H1 (cell line): ENCODE measurements around the gene PLPPR2. TPM values are rescaled to one million over a fixed set of nuclear protein-coding genes. Genes with fewer than 3 reads are reported as not detected.

Source experiments
- CTCF ChIA-PET: fragments of 300-600 bp; sonication (Branson Sonifier 250); formaldehyde crosslinking; loops from one replicate; lab custom pipeline; 2021; ENCODE audit not compliant: partially characterized antibody; lab: Charles Lee
- POLR2A ChIA-PET: fragments of 300-600 bp; sonication (Branson Sonifier 250); formaldehyde crosslinking; loops from one replicate; lab custom pipeline; 2021; ENCODE audit warnings: inconsistent platforms; ENCODE audit not compliant: partially characterized antibody; lab: Charles Lee
- DNase-seq, 2 experiments: peaks; one replicate each; pipeline versions ENCODE4 v3.0.0 to v3.0.0-alpha.2; 2010 to 2022; ENCODE audit warnings: low spot score in 2 of 2, low read depth in 1 of 2, mixed read lengths in 1 of 2
- FAIRE-seq: peaks from 2 replicates; lab custom pipeline; 2011; peaks lifted over from hg19 to GRCh38; lab: Jason Lieb, UNC
- H2AFZ ChIP-seq: 2 replicates; pipeline ENCODE4 v1.8.1; 2012; ENCODE audit warnings: low read length, inconsistent platforms
- H2AK5ac ChIP-seq: 2 replicates; pipeline ENCODE4 v1.6.1; 2013; ENCODE audit warnings: low read depth, low read length
- H2BK120ac ChIP-seq: replicated peaks from 2 replicates; pipeline ENCODE3; 2013; ENCODE audit warnings: low read depth, low read length, inconsistent platforms
- H2BK12ac ChIP-seq: 2 replicates; pipeline ENCODE4 v1.6.1; 2013; ENCODE audit warnings: low read depth, low read length
- H2BK15ac ChIP-seq: 2 replicates; pipeline ENCODE4 v1.6.1; 2013; ENCODE audit warnings: low read length
- H2BK20ac ChIP-seq: 2 replicates; pipeline ENCODE4 v1.6.1; 2013; ENCODE audit warnings: low read length
- H2BK5ac ChIP-seq: 2 replicates; pipeline ENCODE4 v1.6.1; 2013; ENCODE audit warnings: low read depth, low read length
- H3K14ac ChIP-seq: 2 replicates; pipeline ENCODE4 v1.6.1; 2013; ENCODE audit warnings: inconsistent platforms; ENCODE audit not compliant: insufficient read length
- H3K18ac ChIP-seq: 2 replicates; pipeline ENCODE4 v1.6.1; 2013; ENCODE audit warnings: low read length; ENCODE audit errors: extremely low read depth
- H3K23ac ChIP-seq: 2 replicates; pipeline ENCODE4 v1.6.1; 2013; ENCODE audit warnings: inconsistent platforms; ENCODE audit not compliant: insufficient read length
- H3K23me2 ChIP-seq: 2 replicates; pipeline ENCODE4 v1.6.1; 2013; ENCODE audit warnings: low read depth, low read length
- H3K27ac ChIP-seq: 2 replicates; pipeline ENCODE4 v1.6.1; 2011; ENCODE audit warnings: low read depth, low read length, inconsistent platforms
- H3K27me3 ChIP-seq, 4 experiments: replicated peaks in 1 of 4; 1 replicate in 1 of 4; 2 replicates in 3 of 4; pipeline versions ENCODE4 v1.6.1 to v1.8.1; 2011 to 2013; ENCODE audit warnings: low read length in 3 of 4, mild to moderate bottlenecking in 3 of 4, inconsistent platforms in 2 of 4, mixed read lengths in 2 of 4, moderate library complexity in 1 of 4; ENCODE audit not compliant: control insufficient read depth in 3 of 4, insufficient read depth in 3 of 4; ENCODE audit errors: extremely low read depth in 1 of 4
- H3K36me3 ChIP-seq, 4 experiments: 2 replicates each; pipeline versions ENCODE4 v1.6.1 to v1.8.1; 2011 to 2013; ENCODE audit warnings: mild to moderate bottlenecking in 4 of 4, low read length in 3 of 4, moderate library complexity in 2 of 4, control low read depth in 1 of 4, inconsistent platforms in 1 of 4; ENCODE audit not compliant: insufficient read depth in 4 of 4, control insufficient read depth in 2 of 4
- H3K4ac ChIP-seq: replicated peaks from 2 replicates; pipeline ENCODE3; 2013; ENCODE audit warnings: low read length, low read depth, mixed read lengths, inconsistent platforms; ENCODE audit not compliant: insufficient read length
- H3K4me1 ChIP-seq, 4 experiments: replicated peaks in 1 of 4; 1 replicate in 1 of 4; 2 replicates in 3 of 4; pipeline versions ENCODE4 v1.6.1 to v1.8.1; 2011 to 2013; ENCODE audit warnings: low read length in 3 of 4, inconsistent platforms in 2 of 4, mixed read lengths in 1 of 4; ENCODE audit not compliant: insufficient read depth in 4 of 4, control insufficient read depth in 3 of 4
- H3K4me2 ChIP-seq, 2 experiments: 2 replicates each; pipeline versions ENCODE4 v1.6.1 to v1.8.1; 2011 to 2013; ENCODE audit warnings: low read depth in 2 of 2, low read length in 2 of 2, control low read depth in 1 of 2, inconsistent platforms in 1 of 2, mild to moderate bottlenecking in 1 of 2; ENCODE audit not compliant: insufficient read depth in 1 of 2
- H3K4me3 ChIP-seq, 4 experiments: fragments of 200-600, 300-600 bp in 1 of 4; sonication (generic), shearing (Covaris generic), sonication (Bioruptor Twin) in 1 of 4; 2 replicates each; pipeline versions ENCODE4 v1.5.1 to v1.8.1; 2011 to 2016; ENCODE audit warnings: low read length in 4 of 4, low read depth in 3 of 4, control low read depth in 2 of 4, inconsistent platforms in 2 of 4, mild to moderate bottlenecking in 2 of 4, mixed read lengths in 1 of 4, moderate library complexity in 1 of 4; ENCODE audit not compliant: insufficient read depth in 2 of 4; ENCODE audit errors: extremely low read depth in 1 of 4
- H3K56ac ChIP-seq: replicated peaks from 2 replicates; pipeline ENCODE3; 2013; ENCODE audit warnings: low read depth, mild to moderate bottlenecking, mixed read lengths, low read length, inconsistent platforms; ENCODE audit not compliant: insufficient read length
- H3K79me1 ChIP-seq: 2 replicates; pipeline ENCODE4 v1.6.1; 2013; ENCODE audit warnings: low read depth, low read length, control low read depth
- H3K79me2 ChIP-seq, 2 experiments: 2 replicates each; pipeline versions ENCODE4 v1.6.1 to v1.8.1; 2012 to 2013; ENCODE audit warnings: low read length in 2 of 2, mild to moderate bottlenecking in 2 of 2, inconsistent platforms in 1 of 2; ENCODE audit not compliant: insufficient read depth in 2 of 2, control insufficient read depth in 1 of 2
- H3K9ac ChIP-seq, 4 experiments: replicated peaks in 1 of 4; 1 replicate in 1 of 4; 2 replicates in 3 of 4; pipeline versions ENCODE4 v1.6.1 to v1.8.1; 2011 to 2013; ENCODE audit warnings: low read depth in 3 of 4, low read length in 3 of 4, control low read depth in 2 of 4, mild to moderate bottlenecking in 2 of 4, moderate library complexity in 2 of 4, inconsistent platforms in 1 of 4; ENCODE audit errors: extremely low read depth in 1 of 4
- H3K9me3 ChIP-seq, 2 experiments: 2 replicates each; pipeline versions ENCODE4 v1.6.1 to v1.8.1; 2012 to 2013; ENCODE audit warnings: mild to moderate bottlenecking in 2 of 2, moderate library complexity in 2 of 2, control low read depth in 1 of 2, inconsistent platforms in 1 of 2, low read depth in 1 of 2, low read length in 1 of 2, mixed read lengths in 1 of 2; ENCODE audit not compliant: insufficient read depth in 2 of 2
- H4K20me1 ChIP-seq, 2 experiments: replicated peaks in 1 of 2; 2 replicates each; pipeline versions ENCODE3 to v1.8.1; 2011 to 2013; ENCODE audit warnings: inconsistent platforms in 2 of 2, low read length in 2 of 2, mild to moderate bottlenecking in 1 of 2; ENCODE audit not compliant: insufficient read depth in 2 of 2, control insufficient read depth in 1 of 2
- H4K5ac ChIP-seq: 2 replicates; pipeline ENCODE4 v1.6.1; 2013; ENCODE audit warnings: low read length, low read depth, mixed read lengths, inconsistent platforms; ENCODE audit not compliant: insufficient read length
- H4K8ac ChIP-seq: 2 replicates; pipeline ENCODE4 v1.8.0; 2013; ENCODE audit warnings: mild to moderate bottlenecking, moderate library complexity, low read length, inconsistent platforms; ENCODE audit not compliant: insufficient read depth; ENCODE audit errors: extremely low read depth
- H4K91ac ChIP-seq: replicated peaks from 2 replicates; pipeline ENCODE3; 2013; ENCODE audit warnings: low read length, mixed read lengths, inconsistent platforms; ENCODE audit not compliant: insufficient read length
- GABPA ChIP-seq: IDR thresholded peaks from 2 replicates; pipeline ENCODE4 v1.6.1; 2011; ENCODE audit warnings: mild to moderate bottlenecking, low read length, moderate library complexity, borderline replicate concordance; ENCODE audit not compliant: insufficient read depth
- SP1 ChIP-seq: IDR thresholded peaks from 2 replicates; pipeline ENCODE4 v1.6.1; 2011; ENCODE audit warnings: low read depth, low read length
- WGBS, 2 experiments: shearing (Covaris generic) in 1 of 2; methylation state at CpG; one replicate each; pipeline versions ENCODE4 v1.1.6 to v1.1.7; 2013 to 2015; ENCODE audit warnings: low lambda C conversion rate in 2 of 2, mixed read lengths in 2 of 2, inconsistent platforms in 1 of 2, low coverage in 1 of 2, missing lambda C conversion rate in 1 of 2; ENCODE audit not compliant: insufficient replicate concordance in 2 of 2, insufficient coverage in 1 of 2, insufficient read length in 1 of 2; ENCODE audit errors: extremely low coverage in 1 of 2, missing lambda C conversion rate in 1 of 2; 5-methylcytosine and 5-hydroxymethylcytosine counted together
- polyA plus RNA-seq, 7 experiments: library from polyadenylated mRNA; depleted of rRNA in 3 of 7; stranded (reverse) in 5 of 7; unstranded in 2 of 7; fragments of >200 nt in 5 of 7; fragments of 200-250 nt in 2 of 7; gene quantifications; 1 replicate in 5 of 7; 2 replicates in 1 of 7; 4 replicates in 1 of 7; pipeline versions ENCODE4 v1.2.1 to v1.2.3, GENCODE V29; 2011 to 2013; ENCODE audit warnings: missing spikeins in 2 of 7, mixed read lengths in 2 of 7
- total RNA-seq: library from RNA; stranded (reverse); fragmentation: NEBNext Ultra II Directional; extraction: Animal tissue kit (Norgen Biotek cat#: 25700); gene quantifications from 2 replicates; pipeline ENCODE4 v1.2.1, GENCODE V29; 2021

Gene PLPPR2
- total and polyA plus RNA-seq, 2 of the 8 experiments (the other 6 are each of a cell fraction or from before 2014, with no cell fraction given) = 7.2 to 11.7 TPM

DNA sequence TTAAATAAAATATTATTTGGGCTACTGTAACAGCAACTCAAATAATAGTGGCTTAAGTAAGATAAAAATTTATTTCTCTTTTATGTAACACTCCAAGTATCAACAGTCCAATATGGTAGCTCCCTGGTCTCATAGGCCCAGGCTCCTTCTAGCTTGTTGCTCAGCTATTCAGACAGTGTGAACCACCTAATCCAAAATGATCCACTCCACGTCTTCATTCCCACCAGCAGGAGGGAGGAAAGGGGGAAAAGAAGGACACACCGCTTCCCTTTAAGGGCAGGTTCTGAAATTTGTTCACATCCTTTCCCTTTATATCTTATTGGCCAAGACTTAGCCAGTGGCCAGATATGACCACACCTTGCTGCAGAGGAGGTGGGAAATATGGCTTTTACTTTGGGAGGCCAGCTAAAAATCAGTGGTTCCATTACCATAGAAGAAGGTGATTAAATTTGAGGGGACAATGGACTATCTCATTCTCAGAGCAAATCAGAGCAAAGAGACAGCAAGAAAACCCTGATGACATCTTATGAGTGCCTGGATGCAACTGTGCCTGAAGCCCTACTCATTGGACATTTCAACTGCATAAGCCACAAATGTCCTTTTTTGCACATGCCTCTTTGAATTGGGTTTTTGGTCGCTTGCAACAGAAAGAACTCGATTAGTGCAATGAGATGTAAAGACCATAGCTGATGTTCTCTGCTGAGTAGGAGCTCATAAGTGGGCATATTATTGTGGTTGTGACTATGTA, 35.9 kb downstream of the PLPPR2 start:
- no peak overlapping the region for H2BK120ac ChIP-seq
- no peak overlapping the region for H2BK12ac ChIP-seq
- POLR2A ChIA-PET = interaction anchor here (0.8 to 2.9 kb wide), 9 partner anchors 8 to 27 kb away, joined by 3 to 12 read pairs (median 5); partner anchors contain the start of gene SWSAP1
- H3K27me3 ChIP-seq = no peaks in the 10 kb centered on the region
- TF ChIP-seq GABPA (no peak), SP1 (0 out of 2 replicates have a peak, but pooled peaks have one; percentile 51)
- H2AFZ ChIP-seq = no peak overlapping the region
- H3K23ac ChIP-seq = no peak overlapping the region
- H3K79me2 ChIP-seq = no peaks in the 10 kb centered on the region
- H3K79me1 ChIP-seq = no peaks in the 10 kb centered on the region
- H2BK5ac ChIP-seq = no peak overlapping the region
- no peak overlapping the region for H3K56ac ChIP-seq
- H2BK20ac ChIP-seq = no peak overlapping the region
- no peak overlapping the region for H3K14ac ChIP-seq
- H3K18ac ChIP-seq = no peak overlapping the region
- no peak overlapping the region for H3K4me2 ChIP-seq
- H3K4me1 ChIP-seq = peaks cover 0 to 2% (median 0%) of the 10 kb centered on the region in 4 experiments; a peak in 1 of 7 replicates
- H4K5ac ChIP-seq = no peak overlapping the region
- H4K8ac ChIP-seq = no peak overlapping the region
- DNase-seq (no peak), FAIRE-seq (no peak)
- H3K27ac ChIP-seq = no peak overlapping the region
- no peaks in the 10 kb centered on the region; a peak in 4 of 8 replicates for H3K36me3 ChIP-seq
- H4K91ac ChIP-seq = no peak overlapping the region
- H3K9me3 ChIP-seq = peaks cover 0 to 3% of the 10 kb centered on the region in 2 experiments; a peak in 2 of 4 replicates
- no peak overlapping the region for H3K4ac ChIP-seq
- CTCF ChIA-PET = interaction anchor here (0.6 to 2.6 kb wide), 8 partner anchors 9 to 187 kb away, joined by 3 to 23 read pairs (median 5); partner anchors contain the start of gene ODAD3
- H3K23me2 ChIP-seq = peaks cover 2% of the 10 kb centered on the region; the same call in 1 of the 2 replicates
- no peak overlapping the region for H3K4me3 ChIP-seq
- no peaks in the 10 kb centered on the region for H4K20me1 ChIP-seq
- H2BK15ac ChIP-seq = no peak overlapping the region
- 89% methylated on average over 4 of the region's 4 CpGs; no CpG with 5 or more reads in 1 of the 2 experiments for whole genome bisulfite sequencing, 2 experiments
- no peak overlapping the region for H2AK5ac ChIP-seq
- H3K9ac ChIP-seq = no peak overlapping the region
